ENCODE data around the gene MYH9. TPM values are rescaled to one million over a fixed set of nuclear protein-coding genes. Genes with fewer than 3 reads are reported as not detected.
"Not testable (repeated sequence)": the region's sequence is repeated elsewhere in the genome, so short reads cannot be mapped to it uniquely, and the experiment has no call there.

Gene MYH9
- total RNA-seq, 1 donor from 2014 or later, result 277 TPM

- H3K4me3 Mint-ChIP-seq, result no peak overlapping the region
- H3K36me3 Mint-ChIP-seq, result no peaks in the 10 kb centered on the region
- DNase-seq (ENCODE audit: extremely low spot score, unreplicated experiment), result no peak
- no peaks in the 10 kb centered on the region for H3K4me1 Mint-ChIP-seq (ENCODE audit: unreplicated experiment)
- peaks cover 5% of the 10 kb centered on the region for H3K9me3 Mint-ChIP-seq
- H3K27ac Mint-ChIP-seq, result no peak overlapping the region
- peaks cover 3% of the 10 kb centered on the region for H3K27me3 Mint-ChIP-seq
- TF ChIP-seq, protein P1, sequence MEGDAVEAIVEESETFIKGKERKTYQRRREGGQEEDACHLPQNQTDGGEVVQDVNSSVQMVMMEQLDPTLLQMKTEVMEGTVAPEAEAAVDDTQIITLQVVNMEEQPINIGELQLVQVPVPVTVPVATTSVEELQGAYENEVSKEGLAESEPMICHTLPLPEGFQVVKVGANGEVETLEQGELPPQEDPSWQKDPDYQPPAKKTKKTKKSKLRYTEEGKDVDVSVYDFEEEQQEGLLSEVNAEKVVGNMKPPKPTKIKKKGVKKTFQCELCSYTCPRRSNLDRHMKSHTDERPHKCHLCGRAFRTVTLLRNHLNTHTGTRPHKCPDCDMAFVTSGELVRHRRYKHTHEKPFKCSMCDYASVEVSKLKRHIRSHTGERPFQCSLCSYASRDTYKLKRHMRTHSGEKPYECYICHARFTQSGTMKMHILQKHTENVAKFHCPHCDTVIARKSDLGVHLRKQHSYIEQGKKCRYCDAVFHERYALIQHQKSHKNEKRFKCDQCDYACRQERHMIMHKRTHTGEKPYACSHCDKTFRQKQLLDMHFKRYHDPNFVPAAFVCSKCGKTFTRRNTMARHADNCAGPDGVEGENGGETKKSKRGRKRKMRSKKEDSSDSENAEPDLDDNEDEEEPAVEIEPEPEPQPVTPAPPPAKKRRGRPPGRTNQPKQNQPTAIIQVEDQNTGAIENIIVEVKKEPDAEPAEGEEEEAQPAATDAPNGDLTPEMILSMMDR (conservative IDR thresholded peaks at IDR 0.05), result no peak
Observed at GRCh38 chr22:36267896-36268485, 119.8 kb downstream of the MYH9 start.

DNA sequence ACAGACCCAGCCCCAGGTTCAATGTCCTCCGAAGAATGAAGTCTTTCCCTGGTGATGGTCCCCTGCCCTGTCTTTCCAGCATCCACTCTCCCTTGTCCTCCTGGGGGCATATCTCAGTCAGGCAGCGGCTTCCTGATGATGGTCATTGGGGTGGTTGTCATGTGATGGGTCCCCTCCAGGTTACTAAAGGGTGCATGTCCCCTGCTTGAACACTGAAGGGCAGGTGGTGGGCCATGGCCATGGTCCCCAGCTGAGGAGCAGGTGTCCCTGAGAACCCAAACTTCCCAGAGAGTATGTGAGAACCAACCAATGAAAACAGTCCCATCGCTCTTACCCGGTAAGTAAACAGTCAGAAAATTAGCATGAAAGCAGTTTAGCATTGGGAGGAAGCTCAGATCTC, 120.7 kb downstream of the MYH9 start:
- TF ChIP-seq, protein P1 (conservative IDR thresholded peaks at IDR 0.05), result no peak
- DNase-seq (ENCODE audit: extremely low spot score, unreplicated experiment), result no peak
- H3K36me3 Mint-ChIP-seq, result no peaks in the 10 kb centered on the region
- H3K4me3 Mint-ChIP-seq, result no peak overlapping the region
- peaks cover 3% of the 10 kb centered on the region for H3K27me3 Mint-ChIP-seq
- H3K4me1 Mint-ChIP-seq (ENCODE audit: unreplicated experiment), result no peaks in the 10 kb centered on the region
- no peak overlapping the region for H3K27ac Mint-ChIP-seq
- H3K9me3 Mint-ChIP-seq, result peaks cover 5% of the 10 kb centered on the region

GRCh38 chr22:36263886-36264664, 123.7 kb downstream of the MYH9 start:
- not testable (repeated sequence) for H3K27me3 Mint-ChIP-seq; H3K9me3 Mint-ChIP-seq; H3K4me3 Mint-ChIP-seq; H3K27ac Mint-ChIP-seq; H3K36me3 Mint-ChIP-seq; DNase-seq (ENCODE audit: extremely low spot score, unreplicated experiment)
- peaks cover 16% of the 10 kb centered on the region for H3K4me1 Mint-ChIP-seq (ENCODE audit: unreplicated experiment)

- not testable (repeated sequence) for H3K9me3 Mint-ChIP-seq; H3K27ac Mint-ChIP-seq; H3K4me3 Mint-ChIP-seq; DNase-seq (ENCODE audit: extremely low spot score, unreplicated experiment); H3K36me3 Mint-ChIP-seq; H3K27me3 Mint-ChIP-seq
- H3K4me1 Mint-ChIP-seq (ENCODE audit: unreplicated experiment), result peaks cover 24% of the 10 kb centered on the region
Observed at GRCh38 chr22:36263216-36263673, 124.5 kb downstream of the MYH9 start.

DNA sequence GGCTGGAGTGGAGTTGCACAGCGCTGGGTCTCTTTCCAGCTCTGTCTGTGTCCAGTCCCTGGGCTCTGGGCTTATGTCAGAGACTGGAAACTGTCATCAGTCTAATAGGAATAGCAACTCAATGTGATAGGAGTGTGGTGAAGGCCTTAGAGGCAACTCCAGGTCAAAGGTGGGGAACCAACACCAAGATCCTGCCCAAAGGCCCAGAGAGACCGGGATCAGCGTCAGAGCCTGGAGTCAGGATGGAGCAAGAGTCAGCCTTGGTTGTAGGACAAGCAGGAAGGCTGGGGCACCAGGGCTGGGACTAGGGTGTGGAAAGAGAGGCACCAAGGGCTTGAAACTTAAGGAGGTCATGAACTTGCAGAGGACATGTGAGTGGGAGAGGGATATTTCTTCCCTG, 125.5 kb downstream of the MYH9 start:
- H3K9me3 Mint-ChIP-seq; H3K4me3 Mint-ChIP-seq; H3K27me3 Mint-ChIP-seq; H3K36me3 Mint-ChIP-seq; DNase-seq (ENCODE audit: extremely low spot score, unreplicated experiment); H3K27ac Mint-ChIP-seq: not testable (repeated sequence)
- H3K4me1 Mint-ChIP-seq (ENCODE audit: unreplicated experiment), result peaks cover 29% of the 10 kb centered on the region

- not testable (repeated sequence) for H3K4me3 Mint-ChIP-seq; H3K27me3 Mint-ChIP-seq; H3K9me3 Mint-ChIP-seq; H3K27ac Mint-ChIP-seq; DNase-seq (ENCODE audit: extremely low spot score, unreplicated experiment); H3K36me3 Mint-ChIP-seq
- H3K4me1 Mint-ChIP-seq (ENCODE audit: unreplicated experiment), result peaks cover 29% of the 10 kb centered on the region
- TF ChIP-seq, protein P1 (conservative IDR thresholded peaks at IDR 0.05), result peak; percentile 42
Observed at GRCh38 chr22:36261675-36262074, 126.1 kb downstream of the MYH9 start.

DNA sequence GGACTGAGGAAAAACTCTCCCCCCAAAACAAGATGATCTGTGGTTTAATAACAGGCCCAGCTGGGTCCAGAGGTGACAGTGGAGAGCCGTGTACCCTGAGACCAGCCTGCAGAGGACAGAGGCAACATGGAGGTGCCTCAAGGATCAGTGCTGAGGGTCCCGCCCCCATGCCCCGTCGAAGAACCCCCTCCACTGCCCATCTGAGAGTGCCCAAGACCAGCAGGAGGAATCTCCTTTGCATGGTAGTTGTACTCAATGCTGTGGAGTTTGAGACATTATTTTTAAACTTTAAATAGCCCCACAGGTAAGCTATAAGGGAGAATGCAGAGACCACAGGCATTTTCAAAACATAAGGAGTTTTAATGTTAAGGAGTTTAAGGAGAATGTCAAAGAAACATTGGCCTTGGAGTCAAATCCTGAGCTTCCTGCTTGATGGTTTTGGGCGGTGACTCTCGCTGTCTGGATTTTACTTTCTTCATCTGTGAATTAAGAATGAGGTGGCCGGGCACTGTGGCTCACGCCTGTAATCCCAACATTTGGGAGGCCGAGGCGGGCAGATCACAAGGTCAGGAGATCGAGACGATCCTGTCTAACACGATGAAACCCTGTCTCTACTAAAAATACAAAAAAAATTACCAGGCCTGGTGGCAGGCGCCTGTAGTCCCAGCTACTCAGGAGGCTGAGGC, 128.0 kb downstream of the MYH9 start:
- TF ChIP-seq, protein P1 (conservative IDR thresholded peaks at IDR 0.05), result no peak
- no peak for DNase-seq (ENCODE audit: extremely low spot score, unreplicated experiment)
- H3K4me3 Mint-ChIP-seq, result peak overlapping the region; percentile 75
- H3K36me3 Mint-ChIP-seq, result no peaks in the 10 kb centered on the region
- H3K4me1 Mint-ChIP-seq (ENCODE audit: unreplicated experiment), result peaks cover 37% of the 10 kb centered on the region
- no peaks in the 10 kb centered on the region for H3K9me3 Mint-ChIP-seq
- no peaks in the 10 kb centered on the region for H3K27me3 Mint-ChIP-seq
- peak overlapping the region; percentile 67 for H3K27ac Mint-ChIP-seq

Measured in type B pancreatic cell (in vitro differentiated cells).